H54 (cell line): Measurements from ENCODE around the gene HRCT1.

Source experiments
- DNase-seq: peaks from one replicate; pipeline ENCODE4 v3.0.0; 2011; ENCODE audit warnings: low spot score, mixed read lengths; ENCODE audit not compliant: insufficient read length
- FAIRE-seq: peaks from 3 replicates; lab custom pipeline; 2011; peaks lifted over from hg19 to GRCh38; lab: Jason Lieb, UNC
- POLR2A ChIP-seq: IDR thresholded peaks from 2 replicates; pipeline ENCODE4 v1.6.1; 2011; ENCODE audit warnings: low read depth, mild to moderate bottlenecking, low read length

The HRCT1 gene

GRCh38 chr9:35935755-35936509, 29.9 kb downstream of the HRCT1 start:
- no peak for DNase-seq
- no peak for FAIRE-seq
- TF ChIP-seq POLR2A: no peak

GRCh38 chr9:35937227-35937626, 31.2 kb downstream of the HRCT1 start:
- FAIRE-seq: no peak
- TF ChIP-seq POLR2A: no peak
- DNase-seq: no peak

- no peak for TF ChIP-seq POLR2A
- DNase-seq (no peak), FAIRE-seq (no peak)
Measured at GRCh38 chr9:35938474-35939356, 32.7 kb downstream of the HRCT1 start.

- TF ChIP-seq POLR2A: no peak
- no peak for FAIRE-seq
- DNase-seq: no peak
Measured at GRCh38 chr9:35939679-35940250, 33.8 kb downstream of the HRCT1 start.

GRCh38 chr9:35940458-35941407, 34.7 kb downstream of the HRCT1 start:
- no peak for TF ChIP-seq POLR2A
- DNase-seq: no peak
- no peak for FAIRE-seq

GRCh38 chr9:35942286-35942685, 36.3 kb downstream of the HRCT1 start:
- DNase-seq (no peak), FAIRE-seq (no peak)
- TF ChIP-seq POLR2A: no peak

- DNase-seq: no peak
- TF ChIP-seq POLR2A: no peak
- FAIRE-seq: no peak
Measured at GRCh38 chr9:35944173-35944572, 38.2 kb downstream of the HRCT1 start.

- no peak for FAIRE-seq
- TF ChIP-seq POLR2A: no peak
- DNase-seq: no peak
Measured at GRCh38 chr9:35944841-35945240, 38.8 kb downstream of the HRCT1 start.

GRCh38 chr9:35945341-35946018, 39.5 kb downstream of the HRCT1 start:
- DNase-seq: peak; percentile 47
- TF ChIP-seq POLR2A: no peak
- peak; percentile 90 for FAIRE-seq

- DNase-seq (no peak), FAIRE-seq (no peak)
- no peak for TF ChIP-seq POLR2A
Measured at GRCh38 chr9:35948451-35948850, 42.4 kb downstream of the HRCT1 start.

GRCh38 chr9:35948901-35949318, 42.9 kb downstream of the HRCT1 start:
- FAIRE-seq (no peak), DNase-seq (no peak)
- no peak for TF ChIP-seq POLR2A

GRCh38 chr9:35951736-35952135, 45.7 kb downstream of the HRCT1 start:
- DNase-seq (no peak), FAIRE-seq (peak; percentile 45)
- no peak for TF ChIP-seq POLR2A
